ENCODE measurements around the gene CPSF2. TPM values are rescaled to one million over a fixed set of nuclear protein-coding genes. Genes with fewer than 3 reads are reported as not detected.

CPSF2 gene
- total and polyA plus RNA-seq, 2 of the 13 experiments (the other 11 are each of a cell fraction or from before 2014, with no cell fraction given), result 14.3 to 67.9 TPM

- TF ChIP-seq GPBP1L1 (CRISPR knock-in tag; IDR thresholded peaks at IDR 0.05) (no peak), CEBPG (CRISPR knock-in tag; IDR thresholded peaks at IDR 0.05) (no peak), ZBTB46 (CRISPR knock-in tag; IDR thresholded peaks at IDR 0.05; ENCODE audit: borderline replicate concordance) (no peak), RARG (CRISPR knock-in tag; IDR thresholded peaks at IDR 0.05; ENCODE audit: low read depth) (no peak), NAIF1 (CRISPR knock-in tag; IDR thresholded peaks at IDR 0.05; ENCODE audit: borderline replicate concordance) (no peak), RBFOX2 (IDR thresholded peaks at IDR 0.05; ENCODE audit: low read depth, low read length) (peak; percentile 95), ZNF513 (CRISPR knock-in tag; conservative IDR thresholded peaks at IDR 0.05) (no peak), ZNF557 (CRISPR knock-in tag; IDR thresholded peaks at IDR 0.05) (no peak), HOXA9 (CRISPR knock-in tag; IDR thresholded peaks at IDR 0.05; ENCODE audit: borderline replicate concordance) (peak; percentile 38; the same call in 1 of the 2 replicates), ZNF660 (CRISPR knock-in tag; IDR thresholded peaks at IDR 0.05; ENCODE audit: borderline replicate concordance, low read depth) (0 out of 2 replicates have a peak, but pooled peaks have one; percentile 7), NFE2L1 (CRISPR knock-in tag; IDR thresholded peaks at IDR 0.05; ENCODE audit: borderline replicate concordance) (no peak), MTA3 (CRISPR knock-in tag; IDR thresholded peaks at IDR 0.05) (0 out of 2 replicates have a peak, but pooled peaks have one; percentile 52), ZBTB43 (CRISPR knock-in tag; conservative IDR thresholded peaks at IDR 0.05) (0 out of 2 replicates have a peak, but pooled peaks have one; percentile 56), TBL1XR1 (IDR thresholded peaks at IDR 0.05; ENCODE audit: borderline replicate concordance, low read length, partially characterized antibody) (no peak), NFATC3 (CRISPR knock-in tag; IDR thresholded peaks at IDR 0.05) (peak; percentile 84; the same call in 1 of the 2 replicates), MIER3 (CRISPR knock-in tag; IDR thresholded peaks at IDR 0.05; ENCODE audit: borderline replicate concordance) (peak; percentile 0; the same call in 1 of the 2 replicates), ZNF569 (CRISPR knock-in tag; IDR thresholded peaks at IDR 0.05; ENCODE audit: borderline replicate concordance) (no peak), ZSCAN25 (CRISPR knock-in tag; IDR thresholded peaks at IDR 0.05) (no peak; the same call in 1 of the 2 replicates), CBX1 (IDR thresholded peaks at IDR 0.05; ENCODE audit: low read depth) (no peak), ZNF720 (CRISPR knock-in tag; IDR thresholded peaks at IDR 0.05) (no peak), REL (CRISPR knock-in tag; conservative IDR thresholded peaks at IDR 0.05) (peak; percentile 77; the same call in 1 of the 2 replicates), IRF1 (CRISPR knock-in tag; IDR thresholded peaks at IDR 0.05; ENCODE audit: low read depth) (0 out of 2 replicates have a peak, but pooled peaks have one; percentile 70), ZNF75D (CRISPR knock-in tag; IDR thresholded peaks at IDR 0.05; ENCODE audit: borderline replicate concordance) (no peak)
Measured at GRCh38 chr14:92121670-92122350, at the start of gene CPSF2, which contains the start of gene NDUFB1 (continued).
